ENCODE data around the gene GALE. TPM values are rescaled to one million over a fixed set of nuclear protein-coding genes. Genes with fewer than 3 reads are reported as not detected.

GALE gene
- total and polyA plus RNA-seq, 2 of the 4 experiments (the other 2 are of a cell fraction) = 31.7 to 39.9 TPM

- no TSS peak for BruUV-seq (replicated peaks)
- H3K27me3 ChIP-seq (ENCODE audit: control insufficient read depth, insufficient read depth, low read length) = peaks cover 2% of the 10 kb centered on the region; the same call in 1 of the 2 replicates
- peaks cover 3% of the 10 kb centered on the region for H3K4me1 ChIP-seq (ENCODE audit: control insufficient read depth, insufficient read depth, low read length)
- H2AFZ ChIP-seq (replicated peaks; ENCODE audit: low read length, poor library complexity) = no peak overlapping the region
- H3K56ac ChIP-seq (ENCODE audit: extremely low read depth, insufficient read depth, low read length) = no peak overlapping the region
- H4K91ac ChIP-seq (ENCODE audit: insufficient read depth, low read depth, low read length) = no peak overlapping the region
- WGBS, 2 experiments (ENCODE audit: extremely low coverage in 2 of 2, insufficient read length in 1 of 2) = no CpG with 5 or more reads among the region's 1 CpG
- intact Hi-C loops (cut with micrococcal nuclease) (no loop called here), in situ Hi-C loops (cut with MboI; ENCODE audit: low sequenced_read_pairs) (no loop called here), dilution Hi-C loops (cut with HindIII; ENCODE audit: low sequenced_read_pairs, unreplicated experiment) (no loop called here)
- H2BK20ac ChIP-seq (ENCODE audit: low read depth, low read length) = no peak overlapping the region
- H2BK120ac ChIP-seq (ENCODE audit: low read depth, low read length) = no peak overlapping the region
- POLR2A ChIA-PET (ENCODE audit: unreplicated experiment) = no interaction called here
- TF ChIP-seq MAFK (IDR thresholded peaks at IDR 0.05; ENCODE audit: low read depth, low read length) (no peak), RCOR1 (IDR thresholded peaks at IDR 0.05; ENCODE audit: insufficient replicate concordance, low read length) (no peak), ELK1 (IDR thresholded peaks at IDR 0.05; ENCODE audit: borderline replicate concordance, low read depth, low read length) (no peak), USF2 (IDR thresholded peaks at IDR 0.05; ENCODE audit: low read depth, low read length) (no peak), CTCF (conservative IDR thresholded peaks at IDR 0.05; ENCODE audit: low read depth, low read length) (no peak), NFE2L2 (IDR thresholded peaks at IDR 0.05; ENCODE audit: low read depth, low read length) (no peak), MAZ (IDR thresholded peaks at IDR 0.05; ENCODE audit: borderline replicate concordance, low read depth, low read length) (no peak), RAD21 (IDR thresholded peaks at IDR 0.05; ENCODE audit: low read length) (no peak), SMC3 (IDR thresholded peaks at IDR 0.05; ENCODE audit: low read depth, low read length) (no peak), MXI1 (IDR thresholded peaks at IDR 0.05; ENCODE audit: borderline replicate concordance, low read depth, low read length) (no peak), FOS (IDR thresholded peaks at IDR 0.05; ENCODE audit: low read depth, low read length) (no peak), CHD1 (IDR thresholded peaks at IDR 0.05; ENCODE audit: low read depth, low read length) (no peak), CEBPB (IDR thresholded peaks at IDR 0.05; ENCODE audit: low read depth, low read length) (no peak), BHLHE40 (IDR thresholded peaks at IDR 0.05; ENCODE audit: low read depth, low read length) (no peak), RFX5 (IDR thresholded peaks at IDR 0.05; ENCODE audit: low read depth, low read length) (no peak), POLR2A (IDR thresholded peaks at IDR 0.05; ENCODE audit: low read depth, low read length) (no peak)
- H3K23ac ChIP-seq (ENCODE audit: low read depth, low read length) = no peak overlapping the region
- H4K8ac ChIP-seq (ENCODE audit: low read depth in 2 of 2, low read length in 2 of 2) = no peak overlapping the region
- H4K5ac ChIP-seq (ENCODE audit: low read depth, low read length) = no peak overlapping the region
- CTCF ChIA-PET = no interaction called here
- no peaks in the 10 kb centered on the region for H3K36me3 ChIP-seq (ENCODE audit: control insufficient read depth, insufficient read depth, low read length)
- H2BK15ac ChIP-seq (ENCODE audit: low read depth, low read length) = no peak overlapping the region
- ATAC-seq (ENCODE audit: low read depth) (no peak), DNase-seq (no peak)
- H3K4ac ChIP-seq (ENCODE audit: low read depth, low read length) = no peak overlapping the region
- H3K79me1 ChIP-seq (ENCODE audit: low read depth in 1 of 2, low read length in 2 of 2) = peaks cover 14 to 17% of the 10 kb centered on the region in 2 experiments
- H4K20me1 ChIP-seq (ENCODE audit: insufficient read depth, low read length) = no peaks in the 10 kb centered on the region
- H3K4me2 ChIP-seq (ENCODE audit: low read depth, low read length) = no peak overlapping the region
- H3K14ac ChIP-seq (replicated peaks; ENCODE audit: low read depth, low read length) = no peak overlapping the region
- no peak overlapping the region for H3K9ac ChIP-seq (ENCODE audit: low read depth, low read length)
- H3K18ac ChIP-seq (ENCODE audit: low read depth, low read length) = no peak overlapping the region
- no peak overlapping the region for H2AK9ac ChIP-seq (replicated peaks; ENCODE audit: low read depth, low read length, poor library complexity)
- peaks cover 4% of the 10 kb centered on the region for H3K9me1 ChIP-seq (ENCODE audit: insufficient read depth, low read length)
- no peaks in the 10 kb centered on the region for H3K9me3 ChIP-seq (ENCODE audit: control insufficient read depth, insufficient read depth, low read length)
- H3K27ac ChIP-seq (ENCODE audit: insufficient read depth, low read length) = no peak overlapping the region
- no peak overlapping the region for H2BK5ac ChIP-seq (ENCODE audit: low read depth, low read length, poor library complexity, severe bottlenecking)
- H3K4me3 ChIP-seq (ENCODE audit: insufficient read depth, low read depth, low read length) = no peak overlapping the region
- no peak overlapping the region for H2AK5ac ChIP-seq (ENCODE audit: low read depth, low read length)
Measured at GRCh38 chr1:23827717-23828116, 27.2 kb upstream of the GALE start.

All from IMR-90 (cell line).